ENCODE data around the gene UGGT1.
"Not testable (repeated sequence)": the region's sequence is repeated elsewhere in the genome, so short reads cannot be mapped to it uniquely, and the experiment has no call there.

UGGT1 gene

GRCh38 chr2:128170776-128171175, 79.8 kb downstream of the UGGT1 start:
- DNase-seq (ENCODE audit: low read depth, low spot score): no peak

- no peak for DNase-seq (ENCODE audit: low read depth, low spot score)
These were observed 81.2 kb downstream of the UGGT1 start for GRCh38 chr2:128172191-128172590.

DNA sequence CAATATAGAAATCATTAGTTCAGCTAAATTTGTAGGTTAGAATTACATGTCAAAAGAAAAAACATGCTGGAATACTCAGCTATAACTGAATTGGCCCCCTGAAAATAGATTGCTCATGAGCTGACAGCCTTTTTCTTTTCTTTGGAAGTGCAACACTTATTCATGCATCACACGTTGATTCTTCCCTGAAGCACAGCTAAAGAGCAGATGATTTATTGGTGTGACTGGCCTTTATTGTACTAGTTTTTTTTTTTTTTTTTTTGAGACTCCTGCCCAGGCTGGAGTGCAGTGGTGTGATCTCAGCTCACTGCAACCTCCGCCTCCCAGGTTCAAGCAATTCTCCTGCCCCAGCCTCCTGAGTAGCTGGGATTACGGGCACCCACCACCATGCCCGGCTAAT, 83.1 kb downstream of the UGGT1 start:
- not testable (repeated sequence) for DNase-seq (ENCODE audit: low read depth, low spot score)

GRCh38 chr2:128177315-128177714, 86.3 kb downstream of the UGGT1 start:
- DNase-seq (ENCODE audit: low read depth, low spot score): no peak

- no peak for DNase-seq (ENCODE audit: low read depth, low spot score)
These were observed 87.2 kb downstream of the UGGT1 start for GRCh38 chr2:128178149-128178649.

DNA sequence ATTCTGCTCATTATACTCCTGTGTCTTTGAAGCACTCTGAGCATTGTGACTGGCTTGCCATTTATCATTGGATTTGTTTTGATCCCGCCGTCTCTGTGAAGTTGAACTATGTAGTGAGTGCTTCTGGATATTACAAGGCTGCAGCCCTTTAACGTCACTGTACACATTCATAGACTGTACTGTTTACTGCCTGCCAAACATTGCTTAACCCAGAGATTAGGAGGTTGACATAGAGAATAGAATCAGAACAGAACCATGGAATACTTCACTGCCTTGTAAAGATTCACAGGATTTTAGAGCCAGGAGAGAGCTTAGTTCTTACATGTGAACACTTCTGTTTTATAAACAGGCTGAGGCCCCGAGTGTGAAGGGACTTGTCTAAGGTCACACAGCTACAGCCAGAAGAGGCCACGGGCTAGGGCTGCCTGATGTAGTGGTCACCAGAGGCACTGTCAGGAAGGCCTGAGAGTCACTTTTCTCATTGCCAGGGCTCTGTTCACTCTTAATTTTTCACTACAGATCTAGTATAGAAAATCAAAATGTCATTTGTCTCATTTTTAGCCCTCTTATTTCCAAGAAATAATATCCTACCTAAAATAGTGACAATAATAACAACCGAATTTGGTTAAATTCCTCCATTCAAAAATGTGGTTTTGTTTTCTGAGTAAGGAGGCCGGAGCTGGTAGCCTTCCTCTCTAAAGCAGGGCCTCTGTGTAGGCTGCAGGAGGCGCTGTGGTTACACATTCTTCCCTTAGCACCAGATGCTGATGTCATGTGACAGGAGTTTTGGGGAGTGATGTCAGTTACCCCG, 87.9 kb downstream of the UGGT1 start:
- DNase-seq (ENCODE audit: low read depth, low spot score): no peak

DNA sequence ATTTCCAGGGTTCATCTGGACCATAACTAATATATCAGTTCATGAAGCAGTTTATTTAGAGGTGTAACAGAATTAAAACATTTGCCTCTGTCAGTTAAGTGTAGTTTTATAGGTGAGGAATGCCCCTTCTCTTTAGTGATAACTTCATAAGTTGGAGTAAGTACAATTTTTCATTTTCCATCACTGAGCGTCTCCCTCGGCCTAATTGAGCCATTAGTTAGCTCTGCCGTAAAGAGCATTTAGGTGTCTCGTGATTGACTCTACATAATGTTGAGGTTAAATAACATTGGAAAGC, 88.4 kb downstream of the UGGT1 start:
- no peak for DNase-seq (ENCODE audit: low read depth, low spot score)

GRCh38 chr2:128180031-128180430, 89.0 kb downstream of the UGGT1 start:
- DNase-seq (ENCODE audit: low read depth, low spot score): no peak

DNA sequence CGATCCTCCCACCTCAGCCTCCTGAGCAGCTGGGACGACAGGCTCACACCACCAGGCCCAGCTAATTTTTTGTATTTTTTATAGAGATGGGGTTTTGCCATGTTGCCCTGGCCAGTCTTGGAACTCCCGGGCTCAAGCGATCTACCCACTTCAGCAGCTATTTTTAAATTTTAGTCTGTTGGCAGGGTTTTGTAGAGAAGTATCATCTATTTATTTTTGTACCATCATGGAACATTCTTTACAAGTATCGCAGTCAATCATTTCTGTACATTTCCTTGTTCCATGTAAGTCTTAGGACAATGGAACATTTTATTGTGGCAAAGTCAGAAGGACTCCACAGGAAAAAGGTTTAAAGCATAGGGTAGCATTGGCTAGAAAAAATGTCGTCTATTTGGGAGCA, 94.6 kb downstream of the UGGT1 start:
- no peak for DNase-seq (ENCODE audit: low read depth, low spot score)

- DNase-seq (ENCODE audit: low read depth, low spot score): no peak
These were observed 96.1 kb downstream of the UGGT1 start for GRCh38 chr2:128187032-128187654.

GRCh38 chr2:128195435-128195984, 104.5 kb downstream of the UGGT1 start:
- DNase-seq (ENCODE audit: low read depth, low spot score): no peak

DNA sequence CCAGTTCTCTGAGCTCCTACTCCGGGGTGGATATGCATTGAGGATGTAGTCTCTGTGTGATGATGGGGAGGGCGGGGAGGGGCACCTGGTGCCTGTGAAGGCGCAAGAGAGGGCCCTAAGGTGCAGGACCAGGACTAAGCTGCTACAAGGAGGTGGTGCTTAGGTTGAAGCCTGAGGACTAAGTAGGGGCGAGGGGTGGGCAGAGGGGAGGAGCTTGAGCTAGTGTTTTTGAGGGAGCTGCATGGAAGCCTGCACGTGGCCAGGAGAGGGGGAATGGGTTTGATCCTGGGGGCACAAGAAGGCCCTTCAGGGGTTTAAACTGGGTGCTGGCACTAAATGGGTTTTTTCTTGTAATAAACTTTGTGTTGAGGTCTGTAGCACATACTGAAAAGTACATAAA, 105.0 kb downstream of the UGGT1 start:
- no peak for DNase-seq (ENCODE audit: low read depth, low spot score)

- no peak for DNase-seq (ENCODE audit: low read depth, low spot score)
These were observed 105.5 kb downstream of the UGGT1 start for GRCh38 chr2:128196471-128196931.

DNA sequence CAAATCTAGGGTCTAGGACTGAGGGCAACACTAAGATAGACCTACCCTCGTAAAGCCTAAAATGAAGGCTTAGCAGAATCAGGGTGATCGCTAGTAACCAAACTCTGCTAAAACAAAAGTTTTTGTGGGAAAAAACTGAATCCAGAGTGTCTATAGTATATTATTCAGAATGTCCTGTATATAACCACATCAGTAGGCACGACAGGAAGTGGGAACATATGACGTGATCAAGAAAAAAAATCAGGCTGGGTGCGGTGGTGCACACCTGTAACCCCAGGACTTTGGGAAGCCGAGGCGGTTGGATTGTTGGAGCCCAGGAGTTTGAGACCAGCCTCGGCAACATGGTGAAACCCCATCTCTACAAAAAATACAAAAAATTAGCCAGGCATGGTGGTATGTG, 106.1 kb downstream of the UGGT1 start:
- DNase-seq (ENCODE audit: low read depth, low spot score): no peak

DNA sequence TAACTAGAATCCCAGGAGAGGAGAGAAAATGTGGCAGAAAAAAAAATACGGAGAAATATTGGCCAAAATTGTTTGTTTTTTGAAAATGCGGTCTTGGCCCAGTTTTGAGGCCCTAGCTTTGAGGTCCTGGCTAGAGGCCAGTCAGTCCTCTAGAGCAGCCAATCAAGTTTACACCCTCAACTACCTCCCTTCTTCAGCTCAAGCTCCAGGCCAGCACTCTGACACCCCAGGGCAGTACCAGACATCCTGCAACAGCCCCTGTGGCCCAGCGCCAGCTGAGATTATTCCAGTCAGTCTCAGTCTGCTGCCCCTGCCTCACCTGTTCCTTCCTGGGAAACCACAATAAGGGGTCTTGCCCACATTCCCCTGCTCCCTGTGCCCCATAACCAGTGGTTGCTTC, 107.7 kb downstream of the UGGT1 start:
- no peak for DNase-seq (ENCODE audit: low read depth, low spot score)

DNA sequence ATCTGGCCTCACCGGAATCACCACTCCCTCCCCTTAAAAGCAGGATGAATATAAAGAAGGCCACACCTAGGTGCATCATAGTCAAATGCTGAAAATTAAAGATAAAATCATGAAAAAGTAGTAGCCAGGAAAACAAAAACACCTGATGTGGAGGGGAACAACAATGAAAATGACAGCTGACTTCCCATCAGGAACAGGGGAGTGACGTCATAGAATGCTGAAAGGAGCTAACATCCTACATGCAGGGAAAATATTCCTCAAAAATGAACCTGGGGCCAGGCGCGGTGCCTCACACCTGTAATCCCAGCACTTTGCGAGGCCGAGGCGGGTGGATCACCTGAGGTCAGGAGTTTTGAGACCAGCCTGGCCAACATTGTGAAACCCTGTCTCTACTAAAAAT, 108.1 kb downstream of the UGGT1 start:
- DNase-seq (ENCODE audit: low read depth, low spot score): no peak

GRCh38 chr2:128202791-128203190, 111.8 kb downstream of the UGGT1 start:
- no peak for DNase-seq (ENCODE audit: low read depth, low spot score)

- no peak for DNase-seq (ENCODE audit: low read depth, low spot score)
These were observed 115.2 kb downstream of the UGGT1 start for GRCh38 chr2:128206245-128206644.

DNA sequence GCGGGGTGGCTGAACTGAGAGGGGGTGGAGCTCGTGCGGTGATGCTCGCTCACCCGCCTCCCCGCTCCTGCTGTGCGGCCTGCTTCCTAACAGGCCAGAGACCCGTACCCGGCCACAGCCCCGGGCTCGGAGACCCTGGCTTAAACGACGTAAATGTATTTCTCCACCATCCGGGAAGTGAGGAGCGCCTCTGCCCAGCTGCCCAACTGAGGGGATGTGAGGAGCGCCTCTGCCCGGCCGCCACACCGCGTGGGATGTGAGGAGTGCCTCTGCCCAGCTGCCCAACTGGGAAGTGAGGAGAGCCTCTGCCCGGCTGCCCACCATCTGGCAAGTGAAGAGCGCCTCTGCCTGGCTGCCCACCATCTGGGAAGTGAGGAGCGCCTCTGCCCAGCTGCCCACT, 117.0 kb downstream of the UGGT1 start:
- no peak for DNase-seq (ENCODE audit: low read depth, low spot score)

DNA sequence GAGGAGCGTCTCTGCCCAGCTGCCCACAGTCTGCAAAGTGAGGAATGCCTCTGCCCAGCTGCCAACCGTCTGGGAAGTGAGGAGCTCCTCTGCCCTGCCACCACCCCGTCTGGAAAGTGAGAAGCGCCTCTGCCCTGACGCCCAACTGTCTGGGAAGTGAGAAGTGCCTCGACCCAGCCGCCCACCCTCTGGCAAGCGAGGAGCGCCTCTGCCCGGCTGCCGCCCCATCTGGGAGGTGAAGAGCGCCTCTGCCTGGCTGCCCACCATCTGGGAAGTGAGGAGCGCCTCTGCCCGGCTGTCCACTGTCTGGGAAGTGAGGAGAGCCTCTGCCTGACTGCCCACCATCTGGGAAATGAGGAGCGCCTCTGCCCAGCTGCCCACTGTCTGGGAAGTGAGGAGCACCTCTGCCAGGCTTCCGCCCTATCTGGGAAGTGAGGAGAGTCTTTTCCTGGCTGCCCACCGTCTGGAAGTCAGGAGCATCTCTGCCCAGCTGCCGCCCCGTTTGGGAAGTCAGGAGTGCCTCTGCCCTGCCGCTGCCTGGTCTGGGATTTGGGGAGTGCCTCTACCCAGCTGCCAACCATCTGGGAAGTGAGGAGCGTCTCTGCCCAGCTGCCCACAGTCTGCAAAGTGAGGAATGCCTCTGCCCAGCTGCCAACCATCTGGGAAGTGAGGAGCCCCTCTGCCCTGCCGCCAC, 117.8 kb downstream of the UGGT1 start:
- not testable (repeated sequence) for DNase-seq (ENCODE audit: low read depth, low spot score)

DNA sequence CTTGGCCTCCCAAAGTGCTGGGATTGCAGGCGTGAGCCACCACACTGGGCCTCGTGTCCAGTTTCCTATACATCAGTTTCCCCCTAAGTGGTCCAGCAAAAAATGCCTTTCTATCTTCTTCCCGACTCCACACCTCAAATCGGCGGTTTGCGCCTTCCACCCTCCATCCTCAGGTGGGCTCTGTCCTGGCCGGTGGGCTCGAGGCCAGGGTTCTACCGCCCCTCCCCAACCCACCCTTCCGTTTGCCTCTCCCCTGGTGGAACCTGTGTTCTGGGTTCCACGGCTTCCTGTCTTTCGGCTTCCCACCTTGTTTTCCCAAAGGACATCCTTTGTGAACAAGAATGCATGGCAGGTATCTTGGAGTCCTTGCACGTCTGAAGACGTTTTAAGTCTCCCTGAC, 123.3 kb downstream of the UGGT1 start:
- DNase-seq (ENCODE audit: low read depth, low spot score): no peak

DNA sequence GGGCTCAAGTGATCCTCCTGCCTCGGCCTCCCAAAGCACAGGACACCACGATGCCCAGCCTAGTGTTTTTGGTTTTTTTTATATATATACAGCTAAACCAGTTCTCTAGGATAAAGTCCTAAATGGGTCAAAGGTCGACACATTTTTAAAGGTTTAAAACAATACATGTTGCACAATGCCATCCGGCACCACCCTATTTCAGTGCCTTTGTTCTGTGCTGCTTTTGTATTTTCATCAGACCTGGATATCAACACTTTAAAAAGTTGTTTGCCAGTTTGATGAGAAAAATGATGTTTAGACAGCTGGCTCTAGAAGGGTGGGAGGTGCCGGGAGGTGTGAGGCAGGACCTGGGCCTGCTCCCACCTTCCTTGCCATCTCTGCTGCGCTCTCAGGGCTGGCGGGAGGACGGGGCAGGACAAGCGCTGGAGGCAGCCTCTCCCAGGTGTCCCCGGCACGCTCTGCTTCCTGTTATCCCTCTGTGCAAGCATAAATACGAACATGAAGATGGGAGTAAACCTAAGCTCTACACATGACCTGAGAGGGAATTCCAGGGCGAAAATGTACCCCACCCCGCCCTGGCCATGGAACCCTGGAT, 124.0 kb downstream of the UGGT1 start:
- DNase-seq (ENCODE audit: low read depth, low spot score): no peak
